Midbrain (tissue), 1 donor: ENCODE data around the gene DPEP2NB.
"Not testable (repeated sequence)": the region's sequence is repeated elsewhere in the genome, so short reads cannot be mapped to it uniquely, and the experiment has no call there.

Source experiments
- DNase-seq: peaks from one replicate; lab custom pipeline; 2025; lab: John Stamatoyannopoulos, UW

Gene DPEP2NB

DNA sequence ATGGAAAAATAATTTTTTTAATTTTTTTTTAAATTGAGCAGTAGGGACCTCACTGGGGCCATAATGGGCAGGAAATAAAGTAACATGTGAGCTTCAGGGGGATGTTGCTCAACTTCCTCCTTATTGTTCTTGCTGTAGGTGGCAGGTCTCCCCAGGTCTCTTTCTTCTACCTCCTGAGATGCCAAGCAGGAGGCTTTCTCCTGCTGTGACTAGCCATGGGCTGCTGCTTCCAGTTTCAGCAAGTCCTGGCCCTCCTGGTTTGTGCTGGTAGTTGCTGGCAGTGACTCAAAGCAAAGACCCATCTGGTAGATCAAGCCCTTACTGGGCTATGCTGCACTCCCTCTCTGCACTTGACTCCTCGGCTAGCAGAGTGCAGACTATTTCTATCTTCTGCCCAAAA, 2.3 kb downstream of the DPEP2NB start:
- DNase-seq = no peak

DNA sequence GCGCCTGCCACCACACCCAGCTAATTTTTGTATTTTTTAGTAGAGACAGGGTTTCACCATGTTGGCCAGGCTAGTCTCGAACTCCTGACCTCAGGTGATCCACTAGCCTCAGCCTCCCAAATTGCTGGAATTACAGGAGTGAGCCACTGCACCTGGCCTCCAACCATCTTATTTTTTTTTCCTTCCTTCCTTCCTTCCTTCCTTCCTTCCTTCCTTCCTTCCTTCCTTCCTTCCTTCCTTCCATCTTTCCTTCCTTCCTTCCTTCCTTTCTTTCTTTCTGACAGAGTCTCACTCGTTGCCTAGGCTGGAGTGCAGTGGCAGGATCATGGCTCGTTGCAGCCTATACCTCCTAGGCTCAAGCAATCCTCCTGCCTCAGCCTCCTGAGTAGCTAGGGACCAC, 5.8 kb downstream of the DPEP2NB start:
- DNase-seq = not testable (repeated sequence)

DNA sequence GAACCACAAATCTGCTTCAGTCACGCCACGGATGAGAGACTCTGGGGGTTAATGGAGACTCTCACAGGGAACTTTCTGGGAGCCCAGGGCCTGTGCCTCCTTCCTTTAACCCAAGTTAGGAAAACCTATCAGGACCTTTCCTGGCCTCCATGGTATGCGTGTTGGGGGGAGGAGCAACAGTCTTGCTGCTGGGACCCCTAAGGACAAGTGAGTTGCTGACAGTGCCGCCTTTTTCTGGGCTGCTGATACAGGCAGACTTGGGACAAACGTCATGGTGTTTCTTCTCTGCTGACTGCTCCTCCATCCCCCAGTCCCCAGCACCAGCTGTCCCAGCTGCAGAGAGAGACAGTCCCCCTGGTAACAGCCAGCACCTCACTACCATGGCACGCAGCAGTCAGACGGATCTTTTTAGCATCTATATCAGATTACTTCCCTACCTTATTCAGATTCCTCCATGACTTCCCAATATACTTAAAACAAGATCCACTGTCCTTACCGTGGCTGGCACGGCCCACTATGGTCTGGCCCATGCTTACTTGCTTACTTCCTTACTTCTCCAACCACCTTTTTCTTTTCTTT, 6.5 kb downstream of the DPEP2NB start:
- DNase-seq = no peak

DNA sequence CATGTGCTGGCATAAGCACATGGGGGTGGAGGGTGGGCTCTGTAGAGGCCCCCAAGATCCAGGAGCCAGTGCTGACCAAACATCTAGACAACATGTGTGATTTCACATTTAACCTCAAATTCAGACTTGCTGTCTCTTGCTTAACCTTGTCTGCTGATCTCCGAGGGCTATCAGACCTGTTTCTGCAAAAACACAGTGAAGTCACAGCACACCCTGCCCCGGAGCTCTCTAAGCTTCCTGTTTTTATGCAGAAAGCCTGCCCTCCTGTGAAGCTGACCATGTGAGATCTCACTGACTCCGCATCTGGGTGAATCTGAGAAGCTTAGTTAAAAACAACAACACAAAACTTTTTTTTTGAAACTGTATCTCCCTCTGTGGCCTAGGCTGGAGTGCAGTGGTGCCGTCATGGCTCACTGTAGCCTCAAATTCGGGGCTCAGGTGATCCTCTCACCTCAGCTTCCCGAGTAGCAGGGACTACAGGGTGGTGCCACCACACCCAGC, 9.9 kb downstream of the DPEP2NB start:
- no peak for DNase-seq

DNA sequence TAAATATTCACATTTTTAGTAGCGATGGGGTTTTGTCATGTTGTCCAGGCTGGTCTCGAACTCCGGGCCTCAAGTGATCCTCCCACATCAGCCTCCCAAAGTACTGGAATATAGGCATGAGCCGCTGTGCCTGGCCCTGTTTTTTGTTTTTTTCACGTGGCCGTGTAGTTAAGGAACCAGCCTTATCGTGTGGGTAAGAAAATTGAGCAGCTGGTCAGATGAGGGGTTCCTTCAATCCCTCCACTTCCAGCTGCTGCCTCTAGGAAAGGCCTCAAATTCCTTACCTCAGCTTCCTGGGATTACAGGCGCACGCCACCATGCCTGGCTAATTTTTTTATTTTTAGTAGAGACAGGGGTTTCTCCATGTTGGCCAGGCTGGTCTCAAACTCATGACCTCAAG, 10.5 kb downstream of the DPEP2NB start:
- no peak for DNase-seq

DNA sequence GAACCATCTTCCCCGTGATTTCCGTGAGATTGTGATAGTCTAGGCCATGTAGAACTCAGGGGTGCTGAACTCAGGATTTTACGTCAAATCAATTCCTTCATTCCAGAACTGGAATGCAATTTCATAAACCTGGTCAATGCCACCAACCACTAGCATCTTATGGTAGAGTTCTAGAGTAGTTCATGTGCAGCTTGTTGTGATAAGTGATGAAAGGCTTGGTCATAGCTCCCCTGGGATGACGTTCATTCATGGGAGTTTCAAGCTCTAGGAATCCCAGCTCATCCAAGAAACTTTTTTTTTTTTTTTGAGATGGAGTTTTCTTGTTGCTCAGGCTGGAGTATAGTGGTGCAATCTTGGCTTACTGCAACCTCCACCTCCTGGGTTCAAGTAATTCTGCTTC, 12.7 kb downstream of the DPEP2NB start:
- no peak for DNase-seq

DNA sequence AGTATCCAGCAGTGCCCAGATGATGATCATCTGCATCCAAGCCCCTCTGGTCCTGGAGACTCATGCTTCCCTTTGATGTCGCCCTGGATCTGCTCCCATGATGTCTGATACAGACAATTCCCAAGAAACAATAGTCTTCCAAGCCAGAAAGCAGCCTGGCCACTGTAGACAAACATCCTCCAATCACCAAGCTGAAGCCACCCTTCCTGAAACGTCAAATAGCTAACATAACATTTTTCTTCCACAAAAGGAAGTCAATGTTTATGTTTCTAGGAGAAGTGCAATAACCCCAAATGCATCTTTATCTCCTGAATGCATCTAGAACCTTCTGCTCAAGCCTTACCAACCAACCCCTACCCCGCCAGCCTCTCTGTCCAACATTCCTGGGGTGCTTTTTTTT, 15.3 kb downstream of the DPEP2NB start:
- no peak for DNase-seq

DNA sequence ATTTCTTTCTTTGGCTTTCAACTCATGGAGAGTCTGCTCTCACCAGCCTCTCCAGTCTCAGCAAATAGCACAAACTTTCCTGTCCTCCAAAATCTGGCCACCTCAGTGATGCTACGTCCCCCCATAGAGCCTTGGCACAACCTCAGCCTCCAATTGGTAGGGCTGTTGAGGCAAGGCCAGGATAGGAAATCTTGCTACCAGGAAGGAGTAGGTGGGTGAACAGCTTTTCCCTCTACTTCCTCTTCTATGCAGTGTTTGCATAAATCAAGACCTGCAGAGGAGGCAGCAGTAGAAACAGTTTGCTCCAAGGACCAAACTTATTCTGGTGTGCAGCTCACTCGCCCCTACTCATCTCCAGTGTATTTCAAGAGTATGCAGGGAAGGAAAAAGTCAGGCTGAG, 15.7 kb downstream of the DPEP2NB start:
- no peak for DNase-seq

DNA sequence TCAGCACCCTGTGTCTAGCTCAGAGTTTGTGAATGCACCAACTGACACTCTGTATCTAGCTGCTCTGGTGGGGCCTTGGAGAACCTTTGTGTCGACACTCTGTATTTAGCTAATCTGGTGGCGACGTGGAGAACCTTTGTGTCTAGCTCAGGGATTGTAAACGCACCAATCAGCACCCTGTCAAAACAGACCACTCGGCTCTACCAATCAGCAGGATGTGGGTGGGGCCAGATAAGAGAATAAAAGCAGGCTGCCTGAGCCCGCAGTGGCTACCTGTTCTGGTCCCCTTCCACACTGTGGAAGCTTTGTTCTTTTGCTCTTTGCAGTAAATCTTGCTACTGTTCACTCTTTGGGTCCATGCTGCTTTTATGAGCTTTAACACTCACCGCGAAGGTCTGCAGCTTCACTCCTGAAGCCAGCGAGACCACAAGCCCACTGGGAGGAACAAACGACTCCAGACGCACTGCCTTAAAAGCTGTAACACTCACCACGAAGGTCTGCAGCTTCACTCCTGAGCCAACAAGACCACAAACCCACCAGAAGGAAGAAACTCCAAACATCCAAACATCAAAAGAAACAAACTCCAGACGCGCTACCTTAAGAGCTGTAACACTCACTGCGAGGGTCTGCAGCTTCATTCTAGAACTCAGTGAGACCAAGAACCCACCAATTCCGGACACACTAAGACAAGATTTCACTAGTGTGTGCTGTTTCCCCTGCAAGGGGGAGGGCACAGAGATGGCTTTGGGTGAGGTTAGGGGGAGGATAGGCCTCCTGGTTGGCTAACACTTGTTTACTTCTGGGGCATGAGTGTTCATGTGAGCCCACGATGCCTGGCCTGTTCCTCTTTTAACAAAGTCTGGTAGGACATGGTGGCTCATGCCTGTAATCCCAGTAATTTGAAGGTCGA, 16.7 kb downstream of the DPEP2NB start, which contains the start of gene DPEP2:
Gene DPEP2, minus strand, starts transcription at position 706 of the 910 bp plus-strand sequence. CDS start 6,272 bp downstream, outside the sequence.
- peak; percentile 15 for DNase-seq

DNA sequence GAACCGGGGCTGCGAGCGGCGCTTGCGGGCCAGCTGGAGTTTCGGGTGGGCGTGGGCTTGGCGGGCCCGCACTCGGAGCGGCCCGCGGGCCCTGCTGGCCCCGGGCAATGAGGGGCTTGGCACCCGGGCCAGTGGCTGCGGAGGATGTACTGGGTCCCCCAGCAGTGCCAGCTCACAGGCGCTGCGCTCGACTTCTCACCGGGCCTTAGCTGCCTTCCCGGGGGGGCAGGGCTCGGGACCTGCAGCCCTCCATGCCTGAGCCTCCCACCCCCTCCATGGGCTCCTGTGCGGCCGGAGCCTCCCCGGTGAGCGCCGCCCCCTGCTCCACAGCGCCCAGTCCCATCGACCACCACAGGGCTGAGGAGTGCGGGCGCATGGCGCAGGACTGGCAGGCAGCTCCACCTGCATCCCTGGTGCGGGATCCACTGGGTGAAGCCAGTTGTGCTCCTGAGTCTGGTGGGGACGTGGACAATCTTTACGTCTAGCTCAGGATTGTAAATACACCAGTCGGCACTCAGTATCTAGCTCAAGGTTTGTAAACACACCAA, 17.4 kb downstream of the DPEP2NB start:
- not testable (repeated sequence) for DNase-seq

DNA sequence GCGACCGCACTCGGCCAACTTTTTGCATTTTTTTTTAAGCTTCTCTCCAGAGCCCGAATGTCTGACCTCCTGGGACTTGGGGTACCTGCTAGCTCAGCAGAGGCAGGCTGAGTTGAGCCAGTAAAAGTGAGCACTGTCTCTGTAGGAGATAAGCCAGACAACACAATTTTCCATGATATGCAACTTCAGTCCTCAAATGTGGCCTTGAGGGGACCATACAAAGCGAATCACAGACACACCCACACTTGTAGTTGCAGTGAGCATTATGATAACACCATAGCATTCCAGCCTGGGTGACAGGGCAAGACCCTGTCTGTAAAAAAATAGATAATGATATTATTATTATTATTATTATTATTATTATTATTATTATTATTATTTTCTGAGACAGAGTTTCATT, 19.0 kb downstream of the DPEP2NB start:
- DNase-seq = no peak

DNA sequence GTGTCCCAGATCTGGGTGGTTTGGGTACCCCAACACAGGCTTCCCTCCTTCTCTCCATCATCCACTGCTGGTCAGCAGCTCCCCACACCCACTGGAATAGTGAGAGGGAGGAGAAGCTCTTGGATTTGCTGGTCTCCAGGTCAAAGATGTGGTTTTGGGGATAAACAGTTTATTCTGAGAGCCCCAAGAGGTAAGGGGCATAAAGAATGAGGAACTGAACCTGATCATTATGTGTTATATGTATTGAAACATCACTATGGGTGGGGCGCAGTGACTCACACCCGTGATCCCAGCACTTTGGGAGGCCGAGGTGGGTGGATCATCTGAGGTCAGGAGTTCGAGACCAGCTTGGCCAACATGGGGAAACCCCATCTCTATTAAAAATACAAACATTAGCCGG, 20.3 kb downstream of the DPEP2NB start:
- DNase-seq = no peak

DNA sequence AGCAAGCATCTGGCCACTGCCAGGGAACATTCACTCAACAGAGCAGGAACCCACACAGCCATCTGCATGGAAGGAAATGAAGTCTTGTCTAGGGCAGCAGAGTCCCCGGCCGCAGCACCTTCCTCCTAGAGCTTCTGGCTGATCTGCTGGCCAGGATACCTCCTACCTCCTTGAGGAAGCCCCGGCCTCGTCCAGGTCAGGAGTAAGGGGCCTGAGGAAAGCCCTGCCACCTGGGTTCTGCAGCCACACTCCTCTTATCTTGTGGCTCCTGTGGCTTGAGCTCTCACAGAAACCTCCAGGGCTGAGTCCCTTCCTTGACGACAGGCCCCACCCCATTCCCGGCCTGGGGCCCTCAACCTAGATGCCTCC, 21.7 kb downstream of the DPEP2NB start:
- DNase-seq = not testable (repeated sequence)

DNA sequence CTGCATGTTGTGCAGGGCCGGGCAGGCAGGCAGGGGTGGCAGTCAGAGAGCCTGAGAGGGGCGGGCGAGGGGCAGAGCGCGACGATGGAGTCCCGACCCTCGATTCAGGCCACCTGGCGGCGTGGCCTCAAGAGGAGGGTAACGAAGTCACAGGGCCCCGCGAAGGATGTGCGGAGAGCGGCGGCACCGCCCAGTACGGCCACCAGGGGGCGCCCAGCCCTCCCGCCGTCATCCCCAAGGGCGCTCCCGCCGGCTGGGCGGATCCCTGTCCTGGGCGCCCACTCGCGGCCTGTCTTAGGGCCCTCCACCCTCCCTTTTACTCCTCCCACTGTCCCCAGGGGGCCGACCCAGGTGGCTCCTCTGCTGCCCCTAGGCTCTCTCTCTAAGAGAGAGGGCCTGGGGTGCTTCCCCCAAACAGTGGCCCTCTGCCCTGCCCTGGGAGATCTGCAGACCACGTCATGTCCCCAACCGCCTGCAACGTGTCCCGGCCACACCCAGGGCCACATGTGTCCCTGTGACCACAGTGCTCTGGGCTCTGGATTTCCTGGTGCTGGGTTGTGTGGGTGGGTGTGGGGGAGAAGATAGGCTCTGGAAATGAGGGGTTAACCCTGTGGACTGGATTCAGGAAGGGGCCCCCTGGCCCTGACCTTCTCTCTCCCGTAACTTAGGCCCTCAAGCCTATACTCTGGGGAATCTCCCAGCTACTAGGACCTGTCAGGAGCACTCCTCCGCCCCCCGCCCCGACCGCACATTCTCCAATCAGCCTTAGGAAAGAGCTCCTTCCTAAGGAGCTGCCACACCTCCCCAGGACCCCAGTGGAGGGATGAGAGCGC, 22.3 kb downstream of the DPEP2NB start:
- DNase-seq = peak; percentile 68

DNA sequence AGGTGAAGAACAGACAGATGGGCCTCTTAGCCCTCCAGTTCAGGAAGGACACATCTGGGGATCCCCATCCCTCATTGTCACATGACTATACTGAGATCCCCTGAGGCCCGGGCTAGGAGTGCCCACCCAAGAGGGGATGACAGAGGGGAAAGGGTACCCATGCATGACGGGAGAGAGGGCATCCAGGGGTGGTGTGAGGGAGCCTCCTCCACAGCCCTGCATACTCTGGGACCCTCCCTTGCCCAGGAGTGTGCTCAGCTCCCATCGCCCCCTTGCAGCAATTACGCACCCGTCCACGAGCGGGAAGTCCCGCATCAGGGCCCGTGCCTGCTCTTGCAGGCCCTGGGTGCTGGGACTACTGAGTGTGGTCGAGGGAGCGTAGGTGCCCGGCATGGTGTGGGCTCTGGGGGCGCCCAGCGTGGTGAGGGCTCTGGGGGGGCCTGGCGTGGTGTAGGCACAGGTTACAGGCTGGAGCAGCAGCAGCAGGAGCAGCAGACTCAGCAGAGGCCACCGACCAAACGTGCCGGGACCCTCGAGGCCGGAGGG, 23.0 kb downstream of the DPEP2NB start:
- DNase-seq = no peak

DNA sequence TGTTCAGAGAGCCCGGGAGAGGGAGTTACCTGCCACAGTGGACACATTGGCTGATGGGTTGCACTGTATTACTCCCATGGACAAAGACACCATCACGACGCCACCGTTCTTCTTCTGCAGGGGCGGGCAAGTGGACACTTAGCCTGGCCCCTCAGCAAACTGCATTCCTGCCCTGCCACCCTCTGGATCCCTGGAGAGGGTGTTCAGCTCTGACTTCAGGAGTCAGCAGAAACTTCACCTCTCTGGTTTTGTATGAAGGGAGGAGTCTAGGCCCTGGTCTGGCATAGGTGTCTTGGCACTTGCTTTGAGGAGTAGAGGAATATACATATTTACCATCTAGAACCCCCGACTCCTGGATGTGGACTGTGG, 25.7 kb downstream of the DPEP2NB start:
- no peak for DNase-seq

DNA sequence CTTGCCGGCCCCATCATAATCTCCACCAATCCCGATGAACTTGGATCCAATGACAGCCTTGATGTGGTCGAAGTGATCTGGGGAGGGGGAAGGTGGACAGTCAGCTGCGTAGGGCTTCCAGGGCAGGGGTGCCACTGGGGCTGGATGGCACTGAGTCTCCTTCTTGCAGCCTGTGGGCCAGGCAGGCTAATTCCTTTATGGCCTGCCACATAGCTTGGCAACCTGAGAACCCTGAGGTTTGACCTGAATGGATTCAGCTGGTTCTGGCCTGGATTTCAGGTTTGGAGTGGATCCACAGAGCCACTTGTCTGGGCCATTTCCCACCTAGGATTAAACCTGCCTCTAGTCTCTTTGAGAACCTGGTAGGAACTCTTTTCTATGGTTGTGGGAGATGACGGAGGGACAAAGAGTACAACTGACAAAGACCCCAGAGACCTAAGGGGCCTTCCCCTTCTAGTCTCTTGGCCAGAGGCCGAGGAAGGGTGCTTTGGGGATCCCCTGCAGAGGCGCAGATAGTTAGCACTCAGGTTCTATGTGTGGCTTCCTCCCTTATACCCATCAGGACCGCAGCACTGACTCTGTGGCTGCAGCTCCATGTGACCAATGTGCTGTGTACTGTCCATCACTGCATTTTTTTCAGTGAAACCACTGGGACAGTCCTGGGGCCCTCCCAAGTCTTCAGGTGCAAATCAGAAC, 26.2 kb downstream of the DPEP2NB start:
- peak; percentile 8 for DNase-seq

DNA sequence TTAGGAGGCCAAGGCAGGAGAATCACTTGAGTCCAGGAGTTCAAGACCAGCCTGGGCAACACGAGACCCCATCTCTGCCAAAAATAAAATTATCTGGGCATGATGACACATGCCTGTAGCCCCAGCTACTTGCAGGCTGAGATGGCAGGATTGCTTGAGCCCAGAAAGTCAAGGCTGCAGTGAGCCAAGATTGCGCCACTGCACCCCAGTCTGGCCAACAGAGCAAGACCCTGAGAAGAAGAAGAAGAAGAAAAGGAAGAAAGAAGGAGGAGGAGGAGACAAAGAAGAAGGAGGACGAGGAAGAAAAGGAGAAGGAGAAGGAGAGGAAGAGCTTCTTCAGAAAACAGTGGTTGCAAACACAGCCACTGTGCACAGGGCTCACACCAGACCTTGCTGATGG, 27.0 kb downstream of the DPEP2NB start:
- no peak for DNase-seq

DNA sequence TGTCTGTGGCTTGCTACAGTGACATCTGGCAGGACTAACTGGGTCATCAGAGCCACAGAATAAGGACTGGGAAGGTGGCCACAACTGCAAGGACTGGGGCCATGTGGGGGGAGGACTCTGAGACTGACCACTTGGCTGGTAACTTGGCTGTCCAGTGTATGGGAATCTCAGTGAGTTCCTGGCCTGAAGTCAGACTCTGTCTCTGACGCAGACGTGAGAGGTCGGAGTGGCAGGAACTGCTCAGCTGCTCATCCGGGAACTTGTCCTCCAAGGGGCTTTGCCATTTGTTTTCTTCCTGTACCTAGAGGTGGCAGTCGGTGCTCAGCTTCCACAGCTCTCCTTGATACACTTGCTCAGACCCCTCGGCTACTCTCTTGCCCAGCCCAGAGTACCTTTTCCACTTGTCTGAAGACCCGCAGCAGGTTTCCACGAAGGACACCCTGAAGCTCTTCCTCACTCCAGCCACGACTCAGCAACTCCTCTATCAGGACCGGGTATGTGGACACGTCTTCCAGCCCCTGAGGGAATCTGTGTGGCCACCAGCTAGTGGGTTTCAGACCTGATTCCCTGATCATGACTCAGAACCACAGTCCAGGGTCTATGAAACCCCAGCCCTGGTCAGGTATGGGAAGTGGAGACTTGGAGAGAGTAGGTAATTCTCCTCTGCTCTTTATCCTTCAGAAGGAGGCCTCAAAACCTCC, 28.1 kb downstream of the DPEP2NB start:
- DNase-seq = peak; percentile 35

DNA sequence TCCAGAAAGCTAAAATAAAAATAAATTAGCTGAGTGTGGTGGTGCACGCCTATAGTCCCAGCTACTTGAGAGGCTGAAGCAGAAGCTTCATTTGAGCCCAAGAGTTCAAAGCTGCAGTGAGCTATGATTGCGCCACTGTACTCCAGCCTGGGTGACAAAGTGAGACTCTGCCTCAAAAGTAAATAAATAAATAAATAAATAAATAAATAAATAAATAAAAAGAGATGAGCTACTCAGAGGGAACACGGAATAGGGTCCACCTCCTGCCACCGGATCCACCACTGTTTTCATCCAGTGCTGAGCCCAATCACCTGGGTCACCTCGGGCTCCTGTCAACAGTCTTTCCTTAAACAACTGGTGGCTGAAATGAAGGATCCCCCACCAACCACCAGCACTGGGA, 28.8 kb downstream of the DPEP2NB start:
- no peak for DNase-seq
